Heart left ventricle (tissue), 16 donors: ENCODE measurements around the gene COBL. TPM values are rescaled to one million over a fixed set of nuclear protein-coding genes. Genes with fewer than 3 reads are reported as not detected.

ENCODE experiments used
- ATAC-seq, 4 donors: fragments of 200-7000 bp; cut with Tn5 transposase; one replicate each; pipeline ENCODE4 v1.9.1; 2020 to 2022; ENCODE audit warnings: moderate library complexity in 4 of 4, mild to moderate bottlenecking in 3 of 4, moderate number of reproducible peaks in 1 of 4
- DNase-seq, 5 donors: peaks; one replicate each; pipeline ENCODE4 v3.0.0-alpha.2; 2020
- H3K27ac ChIP-seq, 12 donors: fragments of 200-600 bp; sonication (generic) in 4 of 12; one replicate each; pipeline versions ENCODE4 v1.5.0 to v1.8.0; 2016 to 2022; ENCODE audit warnings: mild to moderate bottlenecking in 2 of 12
- H3K27me3 ChIP-seq, 9 donors: fragments of 200-600 bp; sonication (generic) in 2 of 9; one replicate each; pipeline versions ENCODE4 v1.5.1 to v1.8.0; 2016 to 2022; ENCODE audit warnings: mild to moderate bottlenecking in 3 of 9
- H3K36me3 ChIP-seq, 9 donors: fragments of 200-600 bp; sonication (generic) in 2 of 9; one replicate each; pipeline versions ENCODE4 v1.5.0 to v1.8.0; 2018 to 2022; ENCODE audit warnings: mild to moderate bottlenecking in 2 of 9
- H3K4me1 ChIP-seq, 12 donors: fragments of 200-600 bp; sonication (generic) in 4 of 12; one replicate each; pipeline versions ENCODE4 v1.5.0 to v1.8.0; 2016 to 2022; ENCODE audit warnings: mild to moderate bottlenecking in 3 of 12
- H3K4me3 ChIP-seq, 12 donors: fragments of 200-600 bp; sonication (generic) in 4 of 12; one replicate each; pipeline versions ENCODE4 v1.5.0 to v1.8.0; 2017 to 2022; ENCODE audit warnings: mild to moderate bottlenecking in 9 of 12, moderate library complexity in 4 of 12
- H3K9me3 ChIP-seq, 12 donors: fragments of 200-600 bp; sonication (generic) in 4 of 12; one replicate each; pipeline versions ENCODE4 v1.5.0 to v1.8.0; 2016 to 2022; ENCODE audit warnings: mild to moderate bottlenecking in 1 of 12
- CTCF ChIP-seq, 12 donors: fragments of 200-600 bp; sonication (generic) in 4 of 12; IDR thresholded peaks; one replicate each; pipeline versions ENCODE4 v1.5.0 to v1.8.0; 2018 to 2022; ENCODE audit warnings: antibody characterized with exemption in 12 of 12, mild to moderate bottlenecking in 5 of 12
- POLR2A ChIP-seq, 2 donors: fragments of 450-650 bp; IDR thresholded peaks; one replicate each; pipeline ENCODE4 v1.6.1; 2017; ENCODE audit warnings: antibody characterized with exemption in 2 of 2, mild to moderate bottlenecking in 2 of 2, moderate library complexity in 2 of 2
- WGBS, 4 donors: extraction: QIAGEN DNeasy Blood & Tissue Kit in 2 of 4; methylation state at CpG; one replicate each; pipeline versions ENCODE4 v1.1.5 to v1.1.7; 2013 to 2018; 5-methylcytosine and 5-hydroxymethylcytosine counted together
- intact Hi-C, 10 donors: fragments of 100-400 bp; cut with DNase I; formaldehyde crosslinking; loops; one replicate each; pipeline versions ENCODE4 v1.11.1 to v1.14.2; 2022
- polyA plus RNA-seq, 2 donors: library from polyadenylated mRNA; stranded (reverse); fragments of 200-250 nt; gene quantifications; one replicate each; pipeline ENCODE4 v1.2.3, GENCODE V29; 2013
- total RNA-seq, 9 donors: library from RNA; depleted of rRNA in 2 of 9; stranded (reverse); fragments of >200 nt in 2 of 9; fragmentation: NEBNext Ultra II Directional in 3 of 9; extraction: Animal tissue kit (Norgen Biotek cat#: 25700) in 3 of 9; gene quantifications; one replicate each; pipeline versions ENCODE4 v1.1.0 to v1.2.4, GENCODE V29; 2016 to 2023
- donor health status: ischemic (EF 13 %, LVEDD 7.1; RV severe dilation, severe dysfunction).
- donor health status: healthy with polysubstance abuse.
- donor health status: DM: no; HTN: yes; CAD: no.
- donor health status: DM: no; HTN: no; CAD: no.
- donor health status: ischemic (EF 25% LVEDD 6.9; RV normal size, moderate dysfunction).
- donor health status: ischemic (EF 25% LVEDD 5.7; RV mildly dilated, moderate dysfunction).
- donor health status: healthy.
- donor health status: DM: yes; HTN: yes; CAD: no.
- donor health status: ischemic (EF 35%, LVEDD 5.7; RV mildly dilated, moderate dysfunction).
- donor health status: nonischemic (EF 11% LVEDD 7.7; RV severe dilation, severe dysfunction).
- donor health status: DM: yes; HTN: yes; CAD: no.
- donor health status: PGD.
- donor health status: ischemic (EF 29% LVEDD 5.4; RV normal size, mild dysfunction).
- donor health status: nonischemic (EF 23%, LVEDD 6.1; RV moderate dilation, normal function).

The COBL gene
- total and polyA plus RNA-seq, 11 donors = 25.9 to 123 (median 80.4) TPM

- peak overlapping the region in 1 of 12 donors; percentile 1 for H3K4me3 ChIP-seq
- peak; percentile 66 to 95 (median 82) for ATAC-seq
- DNase-seq = peak in 4 of 5 donors; percentile 63 to 79 (median 72)
- intact Hi-C loops = loop anchor here in 3 of 10 donors (2.0 to 10.0 kb wide), 4 partner anchors 40 to 157 kb away; no protein-coding TSS in a partner anchor
- WGBS, 4 donors = 8 to 10% (median 8%) methylated on average over 9 of the region's 9 CpGs
- H3K4me1 ChIP-seq = peaks cover 0 to 34% (median 26%) of the 10 kb centered on the region in 12 donors
- H3K27me3 ChIP-seq = no peaks in the 10 kb centered on the region
- TF ChIP-seq CTCF (IDR thresholded peaks at IDR 0.05) (peak in 3 of 12 donors; percentile 9 to 16 (median 10)), POLR2A (IDR thresholded peaks at IDR 0.05) (no peak)
- no peaks in the 10 kb centered on the region for H3K9me3 ChIP-seq
- no peaks in the 10 kb centered on the region for H3K36me3 ChIP-seq
- peak overlapping the region; percentile 15 to 88 (median 64) for H3K27ac ChIP-seq
Measured at GRCh38 chr7:51121931-51122425, 194.6 kb downstream of the COBL start.

GRCh38 chr7:51121036-51121790 lies 195.4 kb downstream of the COBL start:
- TF ChIP-seq CTCF (IDR thresholded peaks at IDR 0.05) = no peak
- no peak for TF ChIP-seq POLR2A (IDR thresholded peaks at IDR 0.05)
- no peaks in the 10 kb centered on the region for H3K27me3 ChIP-seq
- H3K36me3 ChIP-seq = no peaks in the 10 kb centered on the region
- peaks cover 0 to 34% (median 25%) of the 10 kb centered on the region in 12 donors for H3K4me1 ChIP-seq
- peaks cover 0 to 7% (median 0%) of the 10 kb centered on the region in 12 donors for H3K9me3 ChIP-seq
- WGBS, 4 donors = 84 to 90% (median 87%) methylated on average over 5 of the region's 5 CpGs
- ATAC-seq = no peak
- intact Hi-C loops = loop anchor here in 3 of 10 donors (5.0 to 10.0 kb wide), 3 partner anchors 39 to 156 kb away; no protein-coding TSS in a partner anchor
- peak overlapping the region; percentile 15 to 88 (median 64) for H3K27ac ChIP-seq
- H3K4me3 ChIP-seq = no peak overlapping the region
- no peak for DNase-seq

GRCh38 chr7:51118628-51119027 lies 198.0 kb downstream of the COBL start:
- Histone ChIP-seq H3K27me3 (no peaks in the 10 kb centered on the region), H3K9me3 (peaks cover 0 to 17% (median 0%) of the 10 kb centered on the region in 12 donors), H3K4me3 (no peak overlapping the region), H3K27ac (no peak overlapping the region), H3K4me1 (peaks cover 0 to 26% (median 21%) of the 10 kb centered on the region in 12 donors), H3K36me3 (no peaks in the 10 kb centered on the region)
- DNase-seq (no peak), ATAC-seq (no peak)
- intact Hi-C loops = no loop called here
- no peak for TF ChIP-seq POLR2A (IDR thresholded peaks at IDR 0.05)
- TF ChIP-seq CTCF (IDR thresholded peaks at IDR 0.05) = no peak
- WGBS, 4 donors = 80 to 86% (median 83%) methylated on average over 4 of the region's 4 CpGs

GRCh38 chr7:51114501-51114900 lies 202.1 kb downstream of the COBL start:
- ATAC-seq = no peak
- no peak for TF ChIP-seq POLR2A (IDR thresholded peaks at IDR 0.05)
- no peak for TF ChIP-seq CTCF (IDR thresholded peaks at IDR 0.05)

More at GRCh38 chr7:51114501-51114900, 202.1 kb downstream of the COBL start:
- intact Hi-C loops = no loop called here
- H3K9me3 ChIP-seq = peaks cover 0 to 17% (median 0%) of the 10 kb centered on the region in 12 donors
- H3K36me3 ChIP-seq = no peaks in the 10 kb centered on the region
- no peaks in the 10 kb centered on the region for H3K4me1 ChIP-seq
- H3K27me3 ChIP-seq = no peaks in the 10 kb centered on the region
- H3K27ac ChIP-seq = no peak overlapping the region
- WGBS, 4 donors = 86 to 93% (median 87%) methylated on average over 1 of the region's 1 CpG
- no peak for DNase-seq
- no peak overlapping the region for H3K4me3 ChIP-seq
